C4-2B (cell line): ENCODE results near the gene PDE2A.

Experiments
- H3K27ac ChIP-seq: fragments of 450-650 bp; 2 replicates; pipeline ENCODE4 v1.5.1; 2017
- CTCF ChIP-seq: fragments of 450-650 bp; conservative IDR thresholded peaks from 2 replicates; pipeline ENCODE4 v1.5.1; 2017; ENCODE audit warnings: mild to moderate bottlenecking
- ZFX ChIP-seq: fragments of 450-650 bp; IDR thresholded peaks from 2 replicates; pipeline ENCODE4 v1.6.1; 2017

Gene PDE2A

GRCh38 chr11:72719551-72719950 lies 45.3 kb upstream of the PDE2A start:
- H3K27ac ChIP-seq, result no peak overlapping the region
- TF ChIP-seq ZFX (no peak), CTCF (no peak)

- no peak for TF ChIP-seq ZFX
- no peak overlapping the region for H3K27ac ChIP-seq
Measured at GRCh38 chr11:72719144-72719543, 44.9 kb upstream of the PDE2A start.

DNA sequence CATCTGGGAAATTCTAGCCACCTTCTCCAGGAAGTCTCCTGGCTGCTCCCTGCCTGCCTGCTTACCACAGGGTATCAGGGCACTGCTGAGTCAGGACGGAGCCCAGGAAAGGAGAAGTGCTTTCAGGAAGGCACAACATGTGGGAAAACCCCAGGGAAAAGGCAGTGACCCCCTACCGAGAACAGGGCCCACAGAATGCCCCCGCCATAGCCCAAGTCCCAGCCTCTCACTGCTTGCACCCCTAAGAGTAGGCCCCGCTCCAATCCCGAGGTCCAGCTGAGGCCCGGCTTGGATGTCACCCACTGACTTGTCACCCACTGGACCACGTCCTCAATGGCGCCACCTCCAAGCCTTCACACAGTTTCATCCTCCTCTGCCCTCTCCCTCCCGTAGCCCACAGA lies 43.9 kb upstream of the PDE2A start:
- TF ChIP-seq CTCF, result no peak
- TF ChIP-seq ZFX, result no peak
- no peak overlapping the region for H3K27ac ChIP-seq

- H3K27ac ChIP-seq, result no peak overlapping the region
- TF ChIP-seq CTCF (no peak), ZFX (no peak)
Measured at GRCh38 chr11:72716788-72717435, 42.7 kb upstream of the PDE2A start.

GRCh38 chr11:72716290-72716689 lies 42.1 kb upstream of the PDE2A start:
- no peak overlapping the region for H3K27ac ChIP-seq
- TF ChIP-seq ZFX, result no peak
- TF ChIP-seq CTCF, result no peak

- no peak overlapping the region for H3K27ac ChIP-seq
- TF ChIP-seq CTCF (no peak), ZFX (no peak)
Measured at GRCh38 chr11:72712841-72713240, 38.6 kb upstream of the PDE2A start.

GRCh38 chr11:72712168-72712751 lies 38.0 kb upstream of the PDE2A start:
- no peak overlapping the region for H3K27ac ChIP-seq
- TF ChIP-seq CTCF (no peak), ZFX (no peak)

GRCh38 chr11:72711141-72711540 lies 36.9 kb upstream of the PDE2A start:
- TF ChIP-seq CTCF (no peak), ZFX (no peak)
- no peak overlapping the region for H3K27ac ChIP-seq
